Cardiac muscle cell (in vitro differentiated cells and primary cell): Measurements from ENCODE around the gene CHTF18. TPM values are rescaled to one million over a fixed set of nuclear protein-coding genes. Genes with fewer than 3 reads are reported as not detected.

Experiments
- DNase-seq, 2 donors: peaks; one replicate each; pipeline versions ENCODE4 v3.0.0 to v3.0.0-alpha.2; 2010 to 2017; ENCODE audit warnings: low read depth in 1 of 2, low spot score in 1 of 2
- H3K27ac ChIP-seq: fragments of 200-600 bp; sonication (generic); 2 replicates; pipeline ENCODE4 v1.5.1; 2016
- H3K27me3 ChIP-seq: fragments of 200-600 bp; sonication (generic); 2 replicates; pipeline ENCODE4 v1.6.0; 2016; ENCODE audit warnings: control low read depth
- H3K36me3 ChIP-seq: fragments of 200-600 bp; sonication (generic); 2 replicates; pipeline ENCODE4 v1.5.1; 2016; ENCODE audit warnings: control low read depth
- H3K4me1 ChIP-seq: fragments of 200-600 bp; sonication (generic); 2 replicates; pipeline ENCODE4 v1.8.1; 2017; ENCODE audit warnings: low read depth, mild to moderate bottlenecking, mixed run types
- H3K4me3 ChIP-seq: fragments of 200-600 bp; sonication (generic); 2 replicates; pipeline ENCODE4 v1.5.1; 2016; ENCODE audit warnings: mild to moderate bottlenecking
- H3K9me3 ChIP-seq: fragments of 200-600 bp; sonication (generic); 2 replicates; pipeline ENCODE4 v1.5.1; 2017; ENCODE audit warnings: low read depth, mild to moderate bottlenecking, control low read depth
- polyA plus RNA-seq: library from polyadenylated mRNA; unstranded; fragments of >200 nt; fragmentation: Nextera tagmentation; extraction: Ambion mirVana; gene quantifications from 2 replicates; pipeline ENCODE4 v1.2.1, GENCODE V29; 2016
- total RNA-seq: library from RNA; depleted of rRNA; stranded (reverse); fragments of >200 nt; gene quantifications from 2 replicates; pipeline ENCODE4 v1.2.3, GENCODE V29; 2016
- TF ChIP-seq, protein P1 (sequence below): IDR thresholded peaks from 2 replicates; pipeline ENCODE4 v1.5.1; 2012; ENCODE audit warnings: low read depth, mild to moderate bottlenecking, low read length

CHTF18 gene
- total and polyA plus RNA-seq, 2 experiments from 2014 or later = 43.6 to 107 TPM

DNA sequence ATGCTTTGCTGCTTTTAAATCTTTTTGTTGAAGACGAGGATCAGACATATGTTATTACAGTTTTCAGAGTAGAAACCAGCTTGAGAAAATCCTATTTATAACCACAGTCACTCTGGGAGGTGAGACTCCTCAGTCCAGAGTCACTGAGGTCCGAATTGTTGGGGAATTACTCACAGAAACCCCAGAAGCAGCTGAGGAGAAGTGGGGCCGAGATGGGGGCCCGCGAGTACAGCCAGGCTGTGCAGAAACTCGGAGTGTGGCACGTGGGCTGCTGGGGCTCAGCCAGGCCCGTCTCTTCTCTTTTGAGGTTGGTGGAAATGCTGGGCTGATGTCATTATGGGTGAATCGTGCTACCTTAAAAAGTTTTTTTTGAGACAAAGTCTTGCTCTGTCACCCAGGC, 26.6 kb downstream of the CHTF18 start:
- H3K9me3 ChIP-seq = no peaks in the 10 kb centered on the region
- H3K4me3 ChIP-seq = no peak overlapping the region
- TF ChIP-seq, protein P1, sequence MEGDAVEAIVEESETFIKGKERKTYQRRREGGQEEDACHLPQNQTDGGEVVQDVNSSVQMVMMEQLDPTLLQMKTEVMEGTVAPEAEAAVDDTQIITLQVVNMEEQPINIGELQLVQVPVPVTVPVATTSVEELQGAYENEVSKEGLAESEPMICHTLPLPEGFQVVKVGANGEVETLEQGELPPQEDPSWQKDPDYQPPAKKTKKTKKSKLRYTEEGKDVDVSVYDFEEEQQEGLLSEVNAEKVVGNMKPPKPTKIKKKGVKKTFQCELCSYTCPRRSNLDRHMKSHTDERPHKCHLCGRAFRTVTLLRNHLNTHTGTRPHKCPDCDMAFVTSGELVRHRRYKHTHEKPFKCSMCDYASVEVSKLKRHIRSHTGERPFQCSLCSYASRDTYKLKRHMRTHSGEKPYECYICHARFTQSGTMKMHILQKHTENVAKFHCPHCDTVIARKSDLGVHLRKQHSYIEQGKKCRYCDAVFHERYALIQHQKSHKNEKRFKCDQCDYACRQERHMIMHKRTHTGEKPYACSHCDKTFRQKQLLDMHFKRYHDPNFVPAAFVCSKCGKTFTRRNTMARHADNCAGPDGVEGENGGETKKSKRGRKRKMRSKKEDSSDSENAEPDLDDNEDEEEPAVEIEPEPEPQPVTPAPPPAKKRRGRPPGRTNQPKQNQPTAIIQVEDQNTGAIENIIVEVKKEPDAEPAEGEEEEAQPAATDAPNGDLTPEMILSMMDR = no peak
- H3K27me3 ChIP-seq = peaks cover 19% of the 10 kb centered on the region
- no peak overlapping the region for H3K27ac ChIP-seq
- no peaks in the 10 kb centered on the region for H3K4me1 ChIP-seq
- H3K36me3 ChIP-seq = no peaks in the 10 kb centered on the region
- peak in 1 of 2 donors; percentile 6 for DNase-seq

DNA sequence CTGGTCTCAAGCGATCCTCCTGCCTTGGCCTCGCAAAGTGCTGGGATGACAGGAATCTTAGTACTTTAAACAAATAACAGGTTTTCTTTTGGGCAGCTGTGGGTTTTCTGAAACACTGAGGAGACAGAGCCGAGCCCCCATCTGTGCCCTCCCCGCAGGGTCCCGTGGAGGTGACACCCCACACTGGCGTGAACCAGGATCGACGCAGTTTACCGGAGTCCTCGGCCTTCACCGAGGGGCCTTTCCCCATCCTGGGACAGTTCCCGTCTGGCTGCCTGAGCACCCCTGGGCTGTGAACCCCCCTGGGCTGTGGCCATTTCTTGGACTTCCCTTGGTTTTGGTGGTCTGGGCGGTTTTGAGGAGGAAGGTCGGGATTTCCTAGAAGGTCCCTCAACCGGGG, 27.4 kb downstream of the CHTF18 start:
- DNase-seq = no peak
- Histone ChIP-seq H3K9me3 (no peaks in the 10 kb centered on the region), H3K4me3 (no peak overlapping the region), H3K27ac (no peak overlapping the region), H3K27me3 (peaks cover 15% of the 10 kb centered on the region), H3K36me3 (no peaks in the 10 kb centered on the region), H3K4me1 (no peaks in the 10 kb centered on the region)
- TF ChIP-seq, protein P1 = no peak

- no peak for DNase-seq
- H3K4me3 ChIP-seq = no peak overlapping the region
- H3K9me3 ChIP-seq = no peaks in the 10 kb centered on the region
- TF ChIP-seq, protein P1 = no peak
- H3K27me3 ChIP-seq = peaks cover 10% of the 10 kb centered on the region
- H3K4me1 ChIP-seq = no peaks in the 10 kb centered on the region
- no peak overlapping the region for H3K27ac ChIP-seq
- no peaks in the 10 kb centered on the region for H3K36me3 ChIP-seq
Measured at GRCh38 chr16:817001-817906, 28.8 kb downstream of the CHTF18 start.

DNA sequence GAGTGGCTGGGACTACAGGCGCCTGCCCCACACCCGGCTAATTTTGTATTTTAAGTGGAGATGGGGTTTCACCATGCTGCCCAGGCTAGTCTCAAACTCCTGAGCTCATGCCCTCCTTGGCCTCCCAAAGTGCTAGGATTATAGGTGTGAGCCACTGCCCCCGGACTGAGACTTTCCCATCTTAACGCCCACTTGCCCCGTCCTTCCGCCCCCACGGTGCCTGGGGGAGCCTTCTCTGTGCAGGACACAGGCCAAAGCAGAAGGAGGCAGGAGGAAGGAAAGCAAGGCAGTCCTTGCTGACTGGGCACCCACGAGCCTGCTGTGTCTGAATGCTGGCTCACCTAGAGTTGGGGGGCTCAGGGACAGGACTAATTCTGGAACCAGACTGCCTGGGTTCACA, 29.7 kb downstream of the CHTF18 start:
- Histone ChIP-seq H3K27me3 (peaks cover 5% of the 10 kb centered on the region), H3K36me3 (no peaks in the 10 kb centered on the region), H3K9me3 (no peaks in the 10 kb centered on the region), H3K4me3 (no peak overlapping the region), H3K4me1 (no peaks in the 10 kb centered on the region), H3K27ac (no peak overlapping the region)
- TF ChIP-seq, protein P1 = no peak
- DNase-seq = no peak

DNA sequence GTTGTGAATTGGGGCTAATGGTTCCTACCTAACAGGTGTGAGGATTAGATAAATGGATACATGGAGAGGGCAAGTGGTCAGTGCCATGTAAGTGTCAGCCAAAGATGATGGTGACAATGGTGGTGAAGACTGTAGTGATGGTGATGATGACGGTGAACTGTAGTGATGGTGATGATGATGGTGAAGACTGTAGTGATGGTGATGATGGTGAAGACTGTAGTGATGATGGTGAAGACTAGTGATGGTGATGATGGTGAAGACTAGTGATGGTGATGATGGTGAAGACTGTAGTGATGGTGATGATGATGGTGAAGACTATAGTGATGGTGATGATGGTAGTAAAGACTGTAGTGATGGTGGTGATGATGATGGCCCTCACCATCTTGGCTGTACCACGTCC, 30.2 kb downstream of the CHTF18 start:
- TF ChIP-seq, protein P1 = no peak
- no peaks in the 10 kb centered on the region for H3K9me3 ChIP-seq
- H3K36me3 ChIP-seq = no peaks in the 10 kb centered on the region
- no peak overlapping the region for H3K4me3 ChIP-seq
- H3K27me3 ChIP-seq = peaks cover under 1% of the 10 kb centered on the region
- H3K4me1 ChIP-seq = no peaks in the 10 kb centered on the region
- DNase-seq = no peak
- H3K27ac ChIP-seq = no peak overlapping the region
